SK-N-SH treated with all-trans-retinoic acid at 6 μM for 48 hours (cell line): ENCODE measurements around the gene SPG7.
A peak's percentile ranks its signal among the peaks of the same experiment; 100 is the strongest.

Experiments used
- ATAC-seq: fragments of 200-7000 bp; cut with Tn5 transposase; 3 replicates; pipeline ENCODE4 v1.9.1; 2020; ENCODE audit warnings: mild to moderate bottlenecking, moderate library complexity
- ARNTL ChIP-seq: fragments of 450-650 bp; formaldehyde crosslinking; IDR thresholded peaks from 2 replicates; pipeline ENCODE4 v1.5.0; 2020; ENCODE audit warnings: low read depth, mild to moderate bottlenecking, moderate library complexity, borderline replicate concordance
- BACH2 ChIP-seq: fragments of 250-450 bp; sonication (Bioruptor Pico); IDR thresholded peaks from 2 replicates; pipeline ENCODE4 v1.9.0; 2021; ENCODE audit warnings: mild to moderate bottlenecking, borderline replicate concordance
- CREB5 ChIP-seq: fragments of 250-450 bp; sonication (Bioruptor Pico); IDR thresholded peaks from 2 replicates; pipeline ENCODE4 v1.5.1; 2020; ENCODE audit warnings: low read depth, mild to moderate bottlenecking, moderate library complexity
- CSDC2 ChIP-seq: fragments of 250-450 bp; sonication (Bioruptor Pico); IDR thresholded peaks from 2 replicates; pipeline ENCODE4 v1.5.0; 2020; ENCODE audit warnings: mild to moderate bottlenecking, moderate library complexity
- CSRNP3 ChIP-seq: fragments of 250-450 bp; sonication (Bioruptor Pico); IDR thresholded peaks from 2 replicates; pipeline ENCODE4 v1.5.1; 2021; ENCODE audit warnings: mild to moderate bottlenecking, moderate library complexity
- ESRRG ChIP-seq: fragments of 250-450 bp; sonication (Bioruptor Pico); IDR thresholded peaks from 2 replicates; pipeline ENCODE4 v1.6.1; 2021; ENCODE audit warnings: mild to moderate bottlenecking
- GLIS3 ChIP-seq: fragments of 250-450 bp; sonication (Bioruptor Pico); IDR thresholded peaks from 2 replicates; pipeline ENCODE4 v1.5.0; 2020; ENCODE audit warnings: mild to moderate bottlenecking, moderate library complexity
- ISL1 ChIP-seq: fragments of 250-450 bp; sonication (Bioruptor Pico); IDR thresholded peaks from 2 replicates; pipeline ENCODE4 v2.1.2; 2022; ENCODE audit warnings: mild to moderate bottlenecking, moderate library complexity
- OSR1 ChIP-seq: fragments of 250-450 bp; sonication (Bioruptor Pico); IDR thresholded peaks from 2 replicates; pipeline ENCODE4 v1.8.0; 2022; ENCODE audit warnings: moderate library complexity, mild to moderate bottlenecking, inconsistent platforms
- POU6F1 ChIP-seq: fragments of 250-450 bp; sonication (Bioruptor Pico); IDR thresholded peaks from 2 replicates; pipeline ENCODE4 v1.8.0; 2021; ENCODE audit warnings: low read depth, mild to moderate bottlenecking, moderate library complexity, borderline replicate concordance
- PPARA ChIP-seq: fragments of 250-450 bp; sonication (Bioruptor Pico); IDR thresholded peaks from 2 replicates; pipeline ENCODE4 v1.5.0; 2020; ENCODE audit warnings: mild to moderate bottlenecking, borderline replicate concordance
- RARB ChIP-seq: fragments of 250-450 bp; sonication (Bioruptor Pico); IDR thresholded peaks from 2 replicates; pipeline ENCODE4 v1.8.0; 2021; ENCODE audit warnings: mild to moderate bottlenecking, moderate library complexity
- SNAI2 ChIP-seq: fragments of 250-450 bp; sonication (Bioruptor Pico); IDR thresholded peaks from 2 replicates; pipeline ENCODE4 v1.5.0; 2020; ENCODE audit warnings: mild to moderate bottlenecking, moderate library complexity
- TCF4 ChIP-seq: fragments of 250-450 bp; sonication (Bioruptor Pico); IDR thresholded peaks from 2 replicates; pipeline ENCODE4 v1.8.0; 2021; ENCODE audit warnings: mild to moderate bottlenecking, moderate library complexity, borderline replicate concordance
- TOX ChIP-seq: fragments of 250-450 bp; sonication (Bioruptor Pico); IDR thresholded peaks from 2 replicates; pipeline ENCODE4 v1.8.0; 2021; ENCODE audit warnings: mild to moderate bottlenecking, moderate library complexity, borderline replicate concordance
- TSHZ2 ChIP-seq: fragments of 250-450 bp; sonication (Bioruptor Pico); IDR thresholded peaks from 2 replicates; pipeline ENCODE4 v1.5.0; 2020; ENCODE audit warnings: mild to moderate bottlenecking, moderate library complexity
- ZC3H10 ChIP-seq: fragments of 250-450 bp; sonication (Bioruptor Pico); IDR thresholded peaks from 2 replicates; pipeline ENCODE4 v1.5.1; 2021; ENCODE audit warnings: mild to moderate bottlenecking, moderate library complexity
- ZFP3 ChIP-seq: fragments of 250-450 bp; sonication (Bioruptor Pico); IDR thresholded peaks from 2 replicates; pipeline ENCODE4 v1.5.0; 2020; ENCODE audit warnings: mild to moderate bottlenecking, moderate library complexity
- ZFP30 ChIP-seq: fragments of 450-650 bp; formaldehyde crosslinking; IDR thresholded peaks from 2 replicates; pipeline ENCODE4 v1.5.0; 2022; ENCODE audit warnings: mild to moderate bottlenecking, moderate library complexity
- ZNF565 ChIP-seq: fragments of 450-650 bp; formaldehyde crosslinking; conservative IDR thresholded peaks from 2 replicates; pipeline ENCODE4 v1.5.0; 2020; ENCODE audit warnings: low read depth, mild to moderate bottlenecking, moderate library complexity
- ZNF70 ChIP-seq: fragments of 450-650 bp; formaldehyde crosslinking; IDR thresholded peaks from 2 replicates; pipeline ENCODE4 v1.5.0; 2020; ENCODE audit warnings: mild to moderate bottlenecking, moderate library complexity
- ZNF8 ChIP-seq: fragments of 450-650 bp; formaldehyde crosslinking; IDR thresholded peaks from 2 replicates; pipeline ENCODE4 v1.5.0; 2020; ENCODE audit warnings: mild to moderate bottlenecking, moderate library complexity
- TF ChIP-seq, protein P1 (sequence below): fragments of 250-450 bp; sonication (Bioruptor Pico); IDR thresholded peaks from 2 replicates; pipeline ENCODE4 v1.8.0; 2020; ENCODE audit warnings: mild to moderate bottlenecking, moderate library complexity, borderline replicate concordance

SPG7 gene

DNA sequence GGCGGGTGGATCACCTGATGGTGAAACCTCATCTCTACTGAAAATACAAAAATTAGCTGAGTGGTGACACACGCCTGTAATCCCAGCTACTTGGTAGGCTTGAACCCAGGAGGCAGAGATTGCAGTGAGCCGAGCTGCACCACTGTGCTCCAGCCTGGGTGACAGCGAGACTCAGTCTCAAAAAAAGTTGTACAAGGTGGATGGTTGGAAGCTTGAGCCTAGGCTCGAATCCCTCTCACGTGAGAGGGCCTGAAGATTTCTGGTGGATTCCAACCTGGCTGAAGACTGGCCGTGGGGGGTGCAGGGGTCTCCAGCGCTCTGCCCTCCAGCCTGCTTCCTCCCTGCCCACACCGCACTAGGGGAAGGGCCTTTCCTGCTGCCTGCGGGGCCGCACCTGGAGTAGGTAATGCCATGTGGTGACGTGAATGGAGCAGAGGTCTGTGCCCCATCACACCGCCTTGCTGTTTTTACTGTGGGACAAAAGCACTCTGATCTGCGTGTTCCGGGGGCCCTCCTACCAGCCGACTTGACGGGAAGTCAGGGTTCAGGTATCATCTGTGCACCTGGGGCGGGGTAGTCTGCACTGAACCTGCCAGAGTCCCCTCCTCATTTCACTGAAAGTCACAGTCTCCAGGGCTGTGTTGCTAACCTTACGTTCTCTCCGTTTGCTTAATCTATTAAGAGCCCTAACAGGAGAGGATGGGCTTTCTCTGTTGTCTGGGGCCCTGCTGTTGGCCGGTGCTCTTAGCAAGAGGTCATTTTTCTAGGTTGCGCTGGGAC is 56.5 kb downstream of the SPG7 start:
- ATAC-seq: no peak; the same call in 1 of the 3 replicates
- TF ChIP-seq POU6F1 (CRISPR knock-in tag) (no peak), ZNF70 (CRISPR knock-in tag) (no peak), BACH2 (CRISPR knock-in tag) (no peak), TSHZ2 (CRISPR knock-in tag) (no peak), PPARA (CRISPR knock-in tag) (no peak), ZNF8 (CRISPR knock-in tag) (no peak), TOX (CRISPR knock-in tag) (no peak), ISL1 (no peak), GLIS3 (CRISPR knock-in tag) (no peak), ZC3H10 (no peak), RARB (CRISPR knock-in tag) (no peak), ARNTL (no peak), ZFP30 (no peak), OSR1 (CRISPR knock-in tag) (no peak), ZNF565 (CRISPR knock-in tag) (no peak), CSDC2 (CRISPR knock-in tag) (no peak), ESRRG (CRISPR knock-in tag) (no peak), TCF4 (CRISPR knock-in tag) (no peak), CREB5 (CRISPR knock-in tag) (no peak)
- TF ChIP-seq, protein P1, sequence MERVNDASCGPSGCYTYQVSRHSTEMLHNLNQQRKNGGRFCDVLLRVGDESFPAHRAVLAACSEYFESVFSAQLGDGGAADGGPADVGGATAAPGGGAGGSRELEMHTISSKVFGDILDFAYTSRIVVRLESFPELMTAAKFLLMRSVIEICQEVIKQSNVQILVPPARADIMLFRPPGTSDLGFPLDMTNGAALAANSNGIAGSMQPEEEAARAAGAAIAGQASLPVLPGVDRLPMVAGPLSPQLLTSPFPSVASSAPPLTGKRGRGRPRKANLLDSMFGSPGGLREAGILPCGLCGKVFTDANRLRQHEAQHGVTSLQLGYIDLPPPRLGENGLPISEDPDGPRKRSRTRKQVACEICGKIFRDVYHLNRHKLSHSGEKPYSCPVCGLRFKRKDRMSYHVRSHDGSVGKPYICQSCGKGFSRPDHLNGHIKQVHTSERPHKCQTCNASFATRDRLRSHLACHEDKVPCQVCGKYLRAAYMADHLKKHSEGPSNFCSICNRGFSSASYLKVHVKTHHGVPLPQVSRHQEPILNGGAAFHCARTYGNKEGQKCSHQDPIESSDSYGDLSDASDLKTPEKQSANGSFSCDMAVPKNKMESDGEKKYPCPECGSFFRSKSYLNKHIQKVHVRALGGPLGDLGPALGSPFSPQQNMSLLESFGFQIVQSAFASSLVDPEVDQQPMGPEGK: no peak

- ATAC-seq: peak; percentile 12
- TF ChIP-seq TSHZ2 (CRISPR knock-in tag) (no peak), ZFP30 (no peak), CSRNP3 (CRISPR knock-in tag) (no peak), ZFP3 (CRISPR knock-in tag) (no peak), ESRRG (CRISPR knock-in tag) (no peak), OSR1 (CRISPR knock-in tag) (no peak), ZC3H10 (no peak), TOX (CRISPR knock-in tag) (no peak), ZNF8 (CRISPR knock-in tag) (no peak), POU6F1 (CRISPR knock-in tag) (no peak), SNAI2 (CRISPR knock-in tag) (no peak), CSDC2 (CRISPR knock-in tag) (no peak), BACH2 (CRISPR knock-in tag) (no peak), TCF4 (CRISPR knock-in tag) (no peak), ZNF565 (CRISPR knock-in tag) (no peak), PPARA (CRISPR knock-in tag) (no peak)
- TF ChIP-seq, protein P1: no peak
Measured at GRCh38 chr16:89565256-89565505, 57.0 kb downstream of the SPG7 start.
